ENCODE data around the gene SPDYE18.
"Not testable (repeated sequence)": the region's sequence is repeated elsewhere in the genome, so short reads cannot be mapped to it uniquely, and the experiment has no call there.

GRCh38 chr7:77077060-77077459 is 14.7 kb upstream of the SPDYE18 start:
- TF ChIP-seq CREB1 (CRISPR knock-in tag; IDR thresholded peaks at IDR 0.05); E2F1 (CRISPR knock-in tag; IDR thresholded peaks at IDR 0.05); CTCF (IDR thresholded peaks at IDR 0.05); ZBTB21 (CRISPR knock-in tag; IDR thresholded peaks at IDR 0.05; ENCODE audit: borderline replicate concordance); TEAD4 (CRISPR knock-in tag; IDR thresholded peaks at IDR 0.05); KAT7 (CRISPR knock-in tag; IDR thresholded peaks at IDR 0.05; ENCODE audit: borderline replicate concordance); NFYB (CRISPR knock-in tag; conservative IDR thresholded peaks at IDR 0.05; ENCODE audit: low read depth); FOXK1 (CRISPR knock-in tag; IDR thresholded peaks at IDR 0.05); MLX (CRISPR knock-in tag; IDR thresholded peaks at IDR 0.05); HMGXB4 (CRISPR knock-in tag; IDR thresholded peaks at IDR 0.05); SMAD3 (CRISPR knock-in tag; IDR thresholded peaks at IDR 0.05; ENCODE audit: borderline replicate concordance): not testable (repeated sequence)

Measured in WTC11 (cell line).